H9 (cell line): ENCODE data around the gene ARHGEF1. TPM values are rescaled to one million over a fixed set of nuclear protein-coding genes. Genes with fewer than 3 reads are reported as not detected.

Experiments
- DNase-seq: peaks from one replicate; pipeline ENCODE4 v3.0.0-alpha.2; 2017
- H2AFZ ChIP-seq: one replicate; pipeline ENCODE4 v1.6.1; 2013; ENCODE audit warnings: mild to moderate bottlenecking, low read length, control low read depth, moderate library complexity
- H2AK5ac ChIP-seq: 2 replicates; pipeline ENCODE4 v1.6.1; 2013; ENCODE audit warnings: low read length, control low read depth, mixed read lengths; ENCODE audit not compliant: insufficient read length
- H2BK120ac ChIP-seq: one replicate; pipeline ENCODE4 v1.6.1; 2013; ENCODE audit warnings: low read depth, mild to moderate bottlenecking, low read length, control low read depth, inconsistent platforms; ENCODE audit not compliant: poor library complexity, severe bottlenecking
- H2BK12ac ChIP-seq: 2 replicates; pipeline ENCODE4 v1.6.1; 2013; ENCODE audit warnings: low read length, control low read depth, mixed read lengths, low read depth; ENCODE audit not compliant: insufficient read length
- H2BK15ac ChIP-seq: 2 replicates; pipeline ENCODE4 v1.6.1; 2013; ENCODE audit warnings: low read depth, low read length, control low read depth
- H2BK20ac ChIP-seq: one replicate; pipeline ENCODE4 v1.6.1; 2013; ENCODE audit warnings: low read depth, mild to moderate bottlenecking, low read length, control low read depth, inconsistent platforms; ENCODE audit not compliant: poor library complexity, severe bottlenecking
- H2BK5ac ChIP-seq: 2 replicates; pipeline ENCODE4 v1.6.1; 2013; ENCODE audit warnings: low read length, control low read depth, mixed read lengths; ENCODE audit not compliant: insufficient read length
- H3K14ac ChIP-seq: 2 replicates; pipeline ENCODE4 v1.6.1; 2013; ENCODE audit warnings: low read length, control low read depth; ENCODE audit not compliant: insufficient read depth
- H3K18ac ChIP-seq: 2 replicates; pipeline ENCODE4 v1.6.1; 2013; ENCODE audit warnings: low read depth, mild to moderate bottlenecking, mixed read lengths, low read length, control low read depth; ENCODE audit not compliant: insufficient read length
- H3K23ac ChIP-seq: 2 replicates; pipeline ENCODE4 v1.6.1; 2013; ENCODE audit warnings: low read length, control low read depth, mixed read lengths, low read depth; ENCODE audit not compliant: insufficient read length
- H3K23me2 ChIP-seq: 2 replicates; pipeline ENCODE4 v1.6.1; 2013; ENCODE audit warnings: low read depth, mild to moderate bottlenecking, mixed read lengths, low read length, control low read depth; ENCODE audit not compliant: insufficient read length, poor library complexity, severe bottlenecking
- H3K27ac ChIP-seq: 2 replicates; pipeline ENCODE4 v1.5.1; 2013; ENCODE audit warnings: low read length, control low read depth, mixed read lengths, low read depth; ENCODE audit not compliant: insufficient read length
- H3K27me3 ChIP-seq: 2 replicates; pipeline ENCODE4 v1.6.1; 2013; ENCODE audit warnings: low read length, control low read depth, inconsistent platforms; ENCODE audit not compliant: insufficient read depth
- H3K4ac ChIP-seq: 2 replicates; pipeline ENCODE4 v1.6.1; 2013; ENCODE audit warnings: low read depth, mild to moderate bottlenecking, control low read depth, inconsistent platforms, low read length, moderate library complexity
- H3K4me1 ChIP-seq: 2 replicates; pipeline ENCODE4 v1.6.1; 2013; ENCODE audit warnings: low read length, control low read depth, inconsistent platforms; ENCODE audit not compliant: insufficient read depth
- H3K4me2 ChIP-seq: 2 replicates; pipeline ENCODE4 v1.6.1; 2013; ENCODE audit warnings: low read length, control low read depth, mixed read lengths; ENCODE audit not compliant: insufficient read length, insufficient read depth
- H3K56ac ChIP-seq: 2 replicates; pipeline ENCODE4 v1.6.1; 2013; ENCODE audit warnings: low read depth, mild to moderate bottlenecking, mixed read lengths, low read length, control low read depth; ENCODE audit not compliant: insufficient read length
- H3K79me1 ChIP-seq: 2 replicates; pipeline ENCODE4 v1.6.1; 2013; ENCODE audit warnings: low read depth, mild to moderate bottlenecking, moderate library complexity, low read length, control low read depth, inconsistent platforms; ENCODE audit not compliant: insufficient read depth, poor library complexity, severe bottlenecking
- H3K79me2 ChIP-seq: 2 replicates; pipeline ENCODE4 v1.6.1; 2013; ENCODE audit warnings: low read length, control low read depth, inconsistent platforms; ENCODE audit not compliant: insufficient read depth
- H3K9ac ChIP-seq: 2 replicates; pipeline ENCODE4 v1.6.1; 2013; ENCODE audit warnings: low read length, control low read depth, mixed read lengths; ENCODE audit not compliant: insufficient read length; ENCODE audit errors: extremely low read depth
- H3K9me3 ChIP-seq: one replicate; pipeline ENCODE4 v1.6.1; 2013; ENCODE audit warnings: low read depth, low read length, inconsistent platforms; ENCODE audit not compliant: control insufficient read depth
- H3T11ph ChIP-seq: one replicate; pipeline ENCODE4 v1.6.1; 2013; ENCODE audit warnings: mild to moderate bottlenecking, low read length, control low read depth, inconsistent platforms
- H4K20me1 ChIP-seq: one replicate; pipeline ENCODE4 v1.6.1; 2013; ENCODE audit not compliant: control insufficient read depth, insufficient read length, insufficient read depth
- H4K5ac ChIP-seq: 2 replicates; pipeline ENCODE4 v1.6.1; 2013; ENCODE audit warnings: low read depth, mild to moderate bottlenecking, mixed read lengths, low read length, control low read depth; ENCODE audit not compliant: insufficient read length
- H4K8ac ChIP-seq: replicated peaks from 2 replicates; pipeline ENCODE4 v1.6.1; 2013; ENCODE audit warnings: low read length, control low read depth, mixed read lengths, low read depth; ENCODE audit not compliant: insufficient read length
- H4K91ac ChIP-seq: 2 replicates; pipeline ENCODE4 v1.6.1; 2013; ENCODE audit warnings: low read depth, mild to moderate bottlenecking, moderate library complexity, mixed read lengths, low read length, control low read depth; ENCODE audit not compliant: insufficient read length
- H3K27ac Mint-ChIP-seq, 3 experiments: 2 replicates in 2 of 3; 3 replicates in 1 of 3; pipeline ENCODE4 v1.8.0; 2020 to 2021; ENCODE audit warnings: mixed read lengths in 3 of 3, mild to moderate bottlenecking in 1 of 3, moderate library complexity in 1 of 3
- H3K27me3 Mint-ChIP-seq: 2 replicates; pipeline ENCODE4 v1.8.0; 2021; ENCODE audit warnings: low read depth, mild to moderate bottlenecking, moderate library complexity, mixed read lengths
- H3K36me3 Mint-ChIP-seq, 3 experiments: 2 replicates in 2 of 3; 3 replicates in 1 of 3; pipeline ENCODE4 v1.8.0; 2020 to 2021; ENCODE audit warnings: low read depth in 3 of 3, mixed read lengths in 3 of 3; ENCODE audit not compliant: insufficient read depth in 1 of 3
- H3K4me1 Mint-ChIP-seq, 2 experiments: 2 replicates each; pipeline ENCODE4 v1.8.0; 2020; ENCODE audit warnings: mixed read lengths in 2 of 2
- H3K4me3 Mint-ChIP-seq, 2 experiments: 2 replicates in 1 of 2; 3 replicates in 1 of 2; pipeline ENCODE4 v1.8.0; 2020 to 2021; ENCODE audit warnings: mild to moderate bottlenecking in 2 of 2, mixed read lengths in 2 of 2, moderate library complexity in 1 of 2
- H3K9me3 Mint-ChIP-seq, 2 experiments: 2 replicates in 1 of 2; 3 replicates in 1 of 2; pipeline ENCODE4 v1.8.0; 2020; ENCODE audit warnings: mild to moderate bottlenecking in 2 of 2, mixed read lengths in 2 of 2, moderate library complexity in 1 of 2
- WGBS: extraction: QIAGEN DNeasy Blood & Tissue Kit; methylation state at CpG from one replicate; pipeline ENCODE4 v1.1.7; 2013; ENCODE audit warnings: missing lambda C conversion rate, low lambda C conversion rate, mixed read lengths; ENCODE audit not compliant: insufficient read length; ENCODE audit errors: extremely low coverage; 5-methylcytosine and 5-hydroxymethylcytosine counted together
- total RNA-seq: library from RNA; stranded (reverse); gene quantifications from 2 replicates; pipeline ENCODE4 v1.2.1, GENCODE V29; 2021
- TF ChIP-seq, protein P1 (sequence below): fragments of 200-600 bp; sonication (generic); conservative IDR thresholded peaks from 3 replicates; pipeline ENCODE4 v1.8.0; 2021; ENCODE audit warnings: antibody characterized with exemption, mild to moderate bottlenecking

ARHGEF1 gene
- total RNA-seq, 1 experiment from 2014 or later, result 50.3 TPM

DNA sequence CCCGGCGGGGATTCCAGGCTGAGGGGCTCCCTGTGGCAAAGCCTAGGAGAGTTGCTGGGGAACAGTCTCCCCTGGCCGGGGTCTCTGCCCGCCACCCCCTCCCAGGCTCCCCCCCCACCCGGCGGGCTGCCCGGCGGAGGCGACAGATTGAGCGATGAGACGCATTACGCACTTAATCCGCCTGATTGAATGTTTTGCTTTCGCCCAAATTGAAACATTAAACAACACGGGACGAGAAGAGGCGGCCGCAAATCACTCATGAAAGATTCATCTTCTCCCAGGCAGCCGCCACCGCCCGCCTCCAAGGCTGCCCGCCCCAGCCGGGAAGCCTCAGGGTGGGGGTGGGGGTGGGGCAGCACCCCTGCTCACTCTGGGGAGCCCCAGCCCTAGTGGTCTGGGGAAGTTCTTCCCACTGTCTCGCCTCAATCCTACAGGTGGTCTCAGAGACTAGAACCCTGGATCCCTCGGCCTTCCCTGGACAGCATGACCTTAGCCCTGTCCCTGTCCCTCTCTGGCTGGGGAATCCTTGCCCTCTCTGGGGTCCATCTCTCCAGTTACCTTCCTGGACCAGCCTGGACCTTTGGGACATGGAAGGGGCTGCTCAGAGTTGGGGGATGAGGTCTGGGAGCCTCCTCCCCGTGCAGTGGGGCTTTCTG, 52.9 kb downstream of the ARHGEF1 start:
- Mint-ChIP-seq H3K4me1 (peaks cover 20 to 45% of the 10 kb centered on the region in 2 experiments), H3K36me3 (no peaks in the 10 kb centered on the region), H3K27ac (no peak overlapping the region), H3K27me3 (peaks cover 14% of the 10 kb centered on the region), H3K4me3 (no peak overlapping the region), H3K9me3 (no peaks in the 10 kb centered on the region; a peak in 1 of 5 replicates)
- Histone ChIP-seq H3K14ac (no peak overlapping the region), H3K23me2 (peaks cover 4% of the 10 kb centered on the region), H3K27ac (no peak overlapping the region), H3K79me2 (no peaks in the 10 kb centered on the region), H3K23ac (no peak overlapping the region), H2AK5ac (no peak overlapping the region), H3K56ac (no peak overlapping the region), H3K4me2 (no peak overlapping the region), H2BK15ac (no peak overlapping the region), H4K5ac (no peak overlapping the region), H2BK120ac (no peak overlapping the region), H3K9ac (no peak overlapping the region), H2AFZ (no peak overlapping the region), H3K4me1 (no peaks in the 10 kb centered on the region; the same call in 1 of the 2 replicates), H4K8ac (no peak overlapping the region), H3T11ph (no peak overlapping the region), H2BK5ac (no peak overlapping the region), H3K18ac (no peak overlapping the region), H4K20me1 (no peaks in the 10 kb centered on the region), H4K91ac (no peak overlapping the region), H2BK20ac (no peak overlapping the region), H3K9me3 (no peaks in the 10 kb centered on the region), H3K27me3 (peaks cover 58% of the 10 kb centered on the region; the same call in 1 of the 2 replicates), H3K79me1 (no peaks in the 10 kb centered on the region), H2BK12ac (no peak overlapping the region), H3K4ac (no peak overlapping the region)
- whole genome bisulfite sequencing, result no CpG with 5 or more reads among the region's 26 CpGs
- DNase-seq, result no peak
- TF ChIP-seq, protein P1, sequence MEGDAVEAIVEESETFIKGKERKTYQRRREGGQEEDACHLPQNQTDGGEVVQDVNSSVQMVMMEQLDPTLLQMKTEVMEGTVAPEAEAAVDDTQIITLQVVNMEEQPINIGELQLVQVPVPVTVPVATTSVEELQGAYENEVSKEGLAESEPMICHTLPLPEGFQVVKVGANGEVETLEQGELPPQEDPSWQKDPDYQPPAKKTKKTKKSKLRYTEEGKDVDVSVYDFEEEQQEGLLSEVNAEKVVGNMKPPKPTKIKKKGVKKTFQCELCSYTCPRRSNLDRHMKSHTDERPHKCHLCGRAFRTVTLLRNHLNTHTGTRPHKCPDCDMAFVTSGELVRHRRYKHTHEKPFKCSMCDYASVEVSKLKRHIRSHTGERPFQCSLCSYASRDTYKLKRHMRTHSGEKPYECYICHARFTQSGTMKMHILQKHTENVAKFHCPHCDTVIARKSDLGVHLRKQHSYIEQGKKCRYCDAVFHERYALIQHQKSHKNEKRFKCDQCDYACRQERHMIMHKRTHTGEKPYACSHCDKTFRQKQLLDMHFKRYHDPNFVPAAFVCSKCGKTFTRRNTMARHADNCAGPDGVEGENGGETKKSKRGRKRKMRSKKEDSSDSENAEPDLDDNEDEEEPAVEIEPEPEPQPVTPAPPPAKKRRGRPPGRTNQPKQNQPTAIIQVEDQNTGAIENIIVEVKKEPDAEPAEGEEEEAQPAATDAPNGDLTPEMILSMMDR, result no peak
